Head of caudate nucleus (tissue), 42 donors: Measurements from ENCODE around the gene DICER1.
"Not testable (repeated sequence)": the region's sequence is repeated elsewhere in the genome, so short reads cannot be mapped to it uniquely, and the experiment has no call there.

Source experiments
- DNase-seq, 42 donors: peaks; one replicate each; pipeline versions ENCODE4 v3.0.0 to v3.0.0-alpha.2; 2020 to 2021; ENCODE audit warnings: mixed read lengths in 7 of 42
- intact Hi-C: fragments of 100-400 bp; cut with DNase I; formaldehyde crosslinking; loops from one replicate; pipeline ENCODE4 v1.15.0; 2022

The DICER1 gene

GRCh38 chr14:95157327-95158189, at the start of gene DICER1:
Gene DICER1, minus strand, starts transcription at chr14:95157529. Its CDS starts 24,071 bp downstream, at chr14:95133458.
- intact Hi-C loops = loop anchor here (5.0 kb wide), 1 partner anchor 40 kb away; no protein-coding TSS in a partner anchor

GRCh38 chr14:95206534-95206933, 49.2 kb upstream of the DICER1 start:
- no peak for DNase-seq
- intact Hi-C loops = no loop called here

More at GRCh38 chr14:95157327-95158189, at the start of gene DICER1:
- peak; percentile 95 to 100 (median 99) for DNase-seq

GRCh38 chr14:95204705-95205104, 47.4 kb upstream of the DICER1 start:
- peak in 1 of 42 donors; percentile 2 for DNase-seq

GRCh38 chr14:95201745-95202144, 44.4 kb upstream of the DICER1 start:
- intact Hi-C loops, DNase-seq: not testable (repeated sequence)

More at GRCh38 chr14:95204705-95205104, 47.4 kb upstream of the DICER1 start:
- intact Hi-C loops = no loop called here

- DNase-seq = peak in 3 of 42 donors; percentile 20 to 31 (median 25)
- intact Hi-C loops = no loop called here
These were observed 43.1 kb upstream of the DICER1 start for GRCh38 chr14:95200404-95200803.

- peak in 2 of 42 donors; percentile 10 to 27 for DNase-seq
- intact Hi-C loops = no loop called here
These were observed 42.1 kb upstream of the DICER1 start for GRCh38 chr14:95199298-95199983.

- DNase-seq = peak in 1 of 42 donors; percentile 34
- intact Hi-C loops = no loop called here
These were observed 41.0 kb upstream of the DICER1 start for GRCh38 chr14:95198320-95198719.

GRCh38 chr14:95197551-95197950, 40.2 kb upstream of the DICER1 start:
- intact Hi-C loops = no loop called here
- peak in 1 of 42 donors; percentile 34 for DNase-seq

GRCh38 chr14:95196826-95197545, 39.7 kb upstream of the DICER1 start:
- intact Hi-C loops = no loop called here
- no peak for DNase-seq

GRCh38 chr14:95196268-95196667, 38.9 kb upstream of the DICER1 start:
- peak in 1 of 42 donors; percentile 31 for DNase-seq
- intact Hi-C loops = no loop called here

GRCh38 chr14:95195031-95195430, 37.7 kb upstream of the DICER1 start:
- intact Hi-C loops = no loop called here

GRCh38 chr14:95193081-95193480, 35.8 kb upstream of the DICER1 start:
- intact Hi-C loops = no loop called here
- no peak for DNase-seq

More at GRCh38 chr14:95195031-95195430, 37.7 kb upstream of the DICER1 start:
- DNase-seq = no peak

- intact Hi-C loops = no loop called here
- DNase-seq = no peak
These were observed 35.0 kb upstream of the DICER1 start for GRCh38 chr14:95192311-95192710.

GRCh38 chr14:95191445-95192199, 34.3 kb upstream of the DICER1 start:
- intact Hi-C loops = no loop called here
- no peak for DNase-seq

GRCh38 chr14:95190857-95191256, 33.5 kb upstream of the DICER1 start:
- intact Hi-C loops = no loop called here
- DNase-seq = no peak

GRCh38 chr14:95190346-95190840, 33.1 kb upstream of the DICER1 start:
- no peak for DNase-seq
- intact Hi-C loops = no loop called here

- no peak for DNase-seq
- intact Hi-C loops = no loop called here
These were observed 32.2 kb upstream of the DICER1 start for GRCh38 chr14:95189367-95190132.

GRCh38 chr14:95188380-95188779, 31.1 kb upstream of the DICER1 start:
- DNase-seq = no peak
- intact Hi-C loops = no loop called here
